ENCODE data around the gene SLC19A2.

- TF ChIP-seq POLR2A (IDR thresholded peaks at IDR 0.05) (no peak), CTCF (IDR thresholded peaks at IDR 0.05) (no peak)
Observed at GRCh38 chr1:169414952-169415351, 70.8 kb downstream of the SLC19A2 start.
